ENCODE measurements around the gene GRIA4.
"Not testable (repeated sequence)": the region's sequence is repeated elsewhere in the genome, so short reads cannot be mapped to it uniquely, and the experiment has no call there.

The GRIA4 gene

GRCh38 chr11:105863523-105863922 lies 253.7 kb downstream of the GRIA4 start:
- no peak for DNase-seq

- DNase-seq: no peak
These were observed 257.9 kb downstream of the GRIA4 start for GRCh38 chr11:105867742-105868141.

GRCh38 chr11:105868762-105869285 lies 259.0 kb downstream of the GRIA4 start:
- DNase-seq: no peak

GRCh38 chr11:105870516-105871113 lies 260.7 kb downstream of the GRIA4 start:
- no peak for DNase-seq

GRCh38 chr11:105878510-105878909 lies 268.6 kb downstream of the GRIA4 start:
- DNase-seq: no peak

- DNase-seq: not testable (repeated sequence)
These were observed 269.1 kb downstream of the GRIA4 start for GRCh38 chr11:105878927-105879326.

- no peak for DNase-seq
These were observed 271.2 kb downstream of the GRIA4 start for GRCh38 chr11:105881027-105881426.

GRCh38 chr11:105884436-105884835 lies 274.6 kb downstream of the GRIA4 start:
- no peak for DNase-seq

GRCh38 chr11:105891685-105892084 lies 281.8 kb downstream of the GRIA4 start:
- no peak for DNase-seq

GRCh38 chr11:105897161-105897560 lies 287.3 kb downstream of the GRIA4 start:
- DNase-seq: no peak

GRCh38 chr11:105899772-105900171 lies 289.9 kb downstream of the GRIA4 start:
- no peak for DNase-seq

GRCh38 chr11:105900515-105901035 lies 290.7 kb downstream of the GRIA4 start:
- no peak for DNase-seq

GRCh38 chr11:105903113-105903512 lies 293.2 kb downstream of the GRIA4 start:
- no peak for DNase-seq

GRCh38 chr11:105906517-105906916 lies 296.6 kb downstream of the GRIA4 start:
- DNase-seq: peak in 1 of 2 experiments; percentile 33

- no peak for DNase-seq
These were observed 297.4 kb downstream of the GRIA4 start for GRCh38 chr11:105907319-105907718.

- no peak for DNase-seq
These were observed 300.3 kb downstream of the GRIA4 start for GRCh38 chr11:105910095-105910715.

- no peak for DNase-seq
These were observed 301.6 kb downstream of the GRIA4 start for GRCh38 chr11:105911454-105911853.

GRCh38 chr11:105912666-105913065 lies 302.8 kb downstream of the GRIA4 start:
- DNase-seq: no peak

GRCh38 chr11:105915021-105915420 lies 305.1 kb downstream of the GRIA4 start:
- no peak for DNase-seq

GRCh38 chr11:105918039-105918438 lies 308.2 kb downstream of the GRIA4 start:
- no peak for DNase-seq

- no peak for DNase-seq
These were observed 308.7 kb downstream of the GRIA4 start for GRCh38 chr11:105918600-105918999.

- DNase-seq: no peak
These were observed 313.4 kb downstream of the GRIA4 start for GRCh38 chr11:105923252-105923651.

- peak in 1 of 2 experiments; percentile 15 for DNase-seq
These were observed 313.9 kb downstream of the GRIA4 start for GRCh38 chr11:105923807-105924206.

All from cerebellar nuclear complex (tissue), 1 donor.